ENCODE data around the gene NDUFS2. TPM values are rescaled to one million over a fixed set of nuclear protein-coding genes. Genes with fewer than 3 reads are reported as not detected.

NDUFS2 gene
- 65.4 and 67.5 TPM in 2 replicates for total RNA-seq (ENCODE audit: low replicate concordance)

GRCh38 chr1:161201836-161202712 lies at the start of gene NDUFS2:
Gene NDUFS2 (plus strand): TSS chr1:161202367. CDS start chr1:161202386, 19 bp downstream.
- peak within 1 kb of the TSS; percentile 97 for H3K4me3 ChIP-seq (ENCODE audit: low read depth, low read length)
- peak; percentile 99 for DNase-seq (ENCODE audit: low read depth)
- TF ChIP-seq CTCF (IDR thresholded peaks at IDR 0.05; ENCODE audit: insufficient read depth, low read length), result peak; percentile 26

- H3K4me3 ChIP-seq (ENCODE audit: low read depth, low read length), result peak overlapping the region; percentile 98
- DNase-seq (ENCODE audit: low read depth), result no peak
- TF ChIP-seq CTCF (IDR thresholded peaks at IDR 0.05; ENCODE audit: insufficient read depth, low read length), result no peak
These were observed 49.0 kb upstream of the NDUFS2 start for GRCh38 chr1:161153176-161153575.

- no peak for TF ChIP-seq CTCF (IDR thresholded peaks at IDR 0.05; ENCODE audit: insufficient read depth, low read length)
- peak within 1 kb of the TSS; percentile 98 for H3K4me3 ChIP-seq (ENCODE audit: low read depth, low read length)
- peak; percentile 93 for DNase-seq (ENCODE audit: low read depth)
These were observed 48.4 kb upstream of the NDUFS2 start, which contains the start of gene UFC1 for GRCh38 chr1:161153682-161154337. Gene UFC1 (plus strand): TSS chr1:161153978. CDS start chr1:161153998, 20 bp downstream.

GRCh38 chr1:161157867-161158266 lies 44.3 kb upstream of the NDUFS2 start:
- no peak overlapping the region for H3K4me3 ChIP-seq (ENCODE audit: low read depth, low read length)
- no peak for TF ChIP-seq CTCF (IDR thresholded peaks at IDR 0.05; ENCODE audit: insufficient read depth, low read length)
- no peak for DNase-seq (ENCODE audit: low read depth)

GRCh38 chr1:161158316-161159010 lies 43.7 kb upstream of the NDUFS2 start:
- DNase-seq (ENCODE audit: low read depth), result no peak
- TF ChIP-seq CTCF (IDR thresholded peaks at IDR 0.05; ENCODE audit: insufficient read depth, low read length), result no peak
- peak overlapping the region; percentile 91 for H3K4me3 ChIP-seq (ENCODE audit: low read depth, low read length)

- peak; percentile 64 for TF ChIP-seq CTCF (IDR thresholded peaks at IDR 0.05; ENCODE audit: insufficient read depth, low read length)
- peak; percentile 87 for DNase-seq (ENCODE audit: low read depth)
- H3K4me3 ChIP-seq (ENCODE audit: low read depth, low read length), result peak within 1 kb of the TSS; percentile 91
These were observed 42.9 kb upstream of the NDUFS2 start, which contains the start of gene USP21 for GRCh38 chr1:161159087-161159912. Gene USP21 (plus strand): TSS chr1:161159500. CDS start chr1:161160641, 1,141 bp downstream.
